Pancreas (tissue), 10 donors: ENCODE data around the gene CTTNBP2. TPM values are rescaled to one million over a fixed set of nuclear protein-coding genes. Genes with fewer than 3 reads are reported as not detected.
A peak's percentile ranks its signal among the peaks of the same experiment; 100 is the strongest.

ENCODE experiments used
- ATAC-seq, 4 donors: fragments of 200-7000 bp; cut with Tn5 transposase; one replicate each; pipeline versions ENCODE4 v1.8.0 to v1.9.1; 2020; ENCODE audit warnings: mild to moderate bottlenecking in 4 of 4, moderate library complexity in 4 of 4
- DNase-seq, 6 donors: peaks; one replicate each; pipeline ENCODE4 v3.0.0-alpha.2; 2020
- FAIRE-seq: peaks from 2 replicates; lab custom pipeline; 2012; peaks lifted over from hg19 to GRCh38; lab: Jason Lieb, UNC
- H3K27ac ChIP-seq, 4 donors: fragments of 200-600 bp; sonication (generic); 1 replicate in 3 of 4; 2 replicates in 1 of 4; pipeline versions ENCODE4 v1.5.0 to v1.8.0; 2020
- H3K27me3 ChIP-seq, 4 donors: fragments of 200-600 bp; one replicate each; pipeline ENCODE4 v1.8.0; 2021
- H3K36me3 ChIP-seq, 3 donors: fragments of 200-600 bp; sonication (generic) in 1 of 3; one replicate each; pipeline versions ENCODE4 v1.5.0 to v1.8.0; 2020 to 2021
- H3K4me1 ChIP-seq, 3 donors: fragments of 200-600 bp; one replicate each; pipeline ENCODE4 v1.8.0; 2021
- H3K4me3 ChIP-seq, 4 donors: fragments of 200-600 bp; sonication (generic) in 2 of 4; one replicate each; pipeline versions ENCODE4 v1.5.0 to v1.8.0; 2020 to 2021
- H3K9me3 ChIP-seq, 4 donors: fragments of 200-600 bp; one replicate each; pipeline ENCODE4 v1.8.0; 2021
- CTCF ChIP-seq, 4 donors: fragments of 200-600 bp; sonication (generic) in 3 of 4; IDR thresholded peaks; one replicate each; pipeline versions ENCODE4 v1.5.0 to v1.8.0; 2021; ENCODE audit warnings: antibody characterized with exemption in 4 of 4
- WGBS, 2 donors: extraction: QIAGEN DNeasy Blood & Tissue Kit; methylation state at CpG; one replicate each; pipeline ENCODE4 v1.1.7; 2013; 5-methylcytosine and 5-hydroxymethylcytosine counted together
- intact Hi-C, 3 donors: fragments of 100-400 bp; cut with DNase I; formaldehyde crosslinking; loops; one replicate each; pipeline versions ENCODE4 v1.11.1 to v1.14.2; 2022
- polyA plus RNA-seq, 2 donors: library from polyadenylated mRNA; stranded (reverse); fragments of 200-250 nt; gene quantifications; one replicate each; pipeline ENCODE4 v1.2.3, GENCODE V29; 2013
- total RNA-seq, 6 donors: library from RNA; stranded (reverse); fragmentation: NEBNext Ultra II Directional in 4 of 6; extraction: Animal tissue kit (Norgen Biotek cat#: 25700) in 4 of 6; gene quantifications; one replicate each; pipeline versions ENCODE4 v1.2.1 to v1.2.4, GENCODE V29; 2021 to 2023
- donor health status: healthy with polysubstance abuse.
- donor health status: DM: no; HTN: no; CAD: no; lungs with moderate emphysema.
- donor health status: DM: no; HTN: no; CAD: no.
- donor health status: control.
- donor health status: control.
- donor health status: Bipolar disorder and iron deficiency.
- donor health status: DM: yes; HTN: yes; CAD: no.
- donor health status: DM: no; HTN: no; CAD: no.
- donor health status: DM: no; HTN: no; CAD: no.
- donor health status: DM: yes; HTN: yes; CAD: no.

CTTNBP2 gene
- total and polyA plus RNA-seq, 8 donors, result 4.8 to 15.4 (median 10.5) TPM

GRCh38 chr7:117673839-117674238, 199.4 kb downstream of the CTTNBP2 start:
- H3K36me3 ChIP-seq, result no peaks in the 10 kb centered on the region
- FAIRE-seq, result no peak
- ATAC-seq, result peak; percentile 34 to 82 (median 66)

GRCh38 chr7:117673367-117673766, 199.9 kb downstream of the CTTNBP2 start:
- H3K36me3 ChIP-seq, result no peaks in the 10 kb centered on the region
- peaks cover 0 to 7% (median 0%) of the 10 kb centered on the region in 3 donors for H3K4me1 ChIP-seq
- no peaks in the 10 kb centered on the region for H3K27me3 ChIP-seq
- intact Hi-C loops, result no loop called here
- FAIRE-seq, result no peak
- peak overlapping the region in 3 of 4 donors; percentile 16 to 42 (median 31) for H3K27ac ChIP-seq
- H3K9me3 ChIP-seq, result no peaks in the 10 kb centered on the region
- 50 to 62% methylated on average over 14 of the region's 14 CpGs for WGBS, 2 donors
- peak; percentile 52 to 76 (median 72) for ATAC-seq
- no peak overlapping the region for H3K4me3 ChIP-seq
- no peak for TF ChIP-seq CTCF (IDR thresholded peaks at IDR 0.05)
- DNase-seq, result peak; percentile 24 to 63 (median 51)

More at GRCh38 chr7:117673839-117674238, 199.4 kb downstream of the CTTNBP2 start:
- Histone ChIP-seq H3K4me3 (no peak overlapping the region), H3K4me1 (peaks cover 0 to 7% (median 0%) of the 10 kb centered on the region in 3 donors), H3K27me3 (no peaks in the 10 kb centered on the region), H3K9me3 (no peaks in the 10 kb centered on the region), H3K27ac (peak overlapping the region in 3 of 4 donors; percentile 16 to 42 (median 31))
- intact Hi-C loops, result no loop called here
- DNase-seq, result no peak
- no peak for TF ChIP-seq CTCF (IDR thresholded peaks at IDR 0.05)

GRCh38 chr7:117672453-117672852, 200.8 kb downstream of the CTTNBP2 start:
- DNase-seq, result no peak
- TF ChIP-seq CTCF (IDR thresholded peaks at IDR 0.05), result no peak
- intact Hi-C loops, result no loop called here
- FAIRE-seq, result no peak
- no peak for ATAC-seq
- Histone ChIP-seq H3K36me3 (no peaks in the 10 kb centered on the region), H3K27me3 (no peaks in the 10 kb centered on the region), H3K4me3 (no peak overlapping the region), H3K27ac (peak overlapping the region in 2 of 4 donors; percentile 31 to 42), H3K9me3 (no peaks in the 10 kb centered on the region), H3K4me1 (peaks cover 0 to 7% (median 0%) of the 10 kb centered on the region in 3 donors)
- WGBS, 2 donors, result 18 to 21% methylated on average over 1 of the region's 1 CpG

GRCh38 chr7:117669818-117670217, 203.4 kb downstream of the CTTNBP2 start:
- no peak for DNase-seq
- ATAC-seq, result no peak
- H3K4me3 ChIP-seq, result no peak overlapping the region
- H3K27me3 ChIP-seq, result no peaks in the 10 kb centered on the region
- FAIRE-seq, result no peak
- WGBS, 2 donors, result 71 to 77% methylated on average over 4 of the region's 4 CpGs
- H3K4me1 ChIP-seq, result peaks cover 0 to 7% (median 0%) of the 10 kb centered on the region in 3 donors
- no peaks in the 10 kb centered on the region for H3K9me3 ChIP-seq
- no peak for TF ChIP-seq CTCF (IDR thresholded peaks at IDR 0.05)
- no peak overlapping the region for H3K27ac ChIP-seq
- H3K36me3 ChIP-seq, result peaks cover 0 to 7% (median 2%) of the 10 kb centered on the region in 3 donors
- intact Hi-C loops, result no loop called here

GRCh38 chr7:117667456-117667855, 205.8 kb downstream of the CTTNBP2 start:
- H3K27me3 ChIP-seq, result no peaks in the 10 kb centered on the region
- H3K4me3 ChIP-seq, result no peak overlapping the region
- no peak overlapping the region for H3K27ac ChIP-seq
- DNase-seq, result no peak
- WGBS, 2 donors, result 53 to 55% methylated on average over 2 of the region's 2 CpGs
- intact Hi-C loops, result no loop called here
- peaks cover 0 to 7% (median 2%) of the 10 kb centered on the region in 3 donors for H3K36me3 ChIP-seq
- ATAC-seq, result no peak
- H3K4me1 ChIP-seq, result peaks cover 0 to 4% (median 0%) of the 10 kb centered on the region in 3 donors
- no peak for TF ChIP-seq CTCF (IDR thresholded peaks at IDR 0.05)
- no peaks in the 10 kb centered on the region for H3K9me3 ChIP-seq
- FAIRE-seq, result no peak
